Activated T-cell treated with anti-CD3 and anti-CD28 coated beads for 48 hours (primary cell): ENCODE data around the gene DDX46.
A peak's percentile ranks its signal among the peaks of the same experiment; 100 is the strongest.
"Not testable (repeated sequence)": the region's sequence is repeated elsewhere in the genome, so short reads cannot be mapped to it uniquely, and the experiment has no call there.

ENCODE experiments used
- DNase-seq: peaks from one replicate; pipeline ENCODE4 v3.0.0-alpha.2; 2020; ENCODE audit warnings: low read depth

DDX46 gene

DNA sequence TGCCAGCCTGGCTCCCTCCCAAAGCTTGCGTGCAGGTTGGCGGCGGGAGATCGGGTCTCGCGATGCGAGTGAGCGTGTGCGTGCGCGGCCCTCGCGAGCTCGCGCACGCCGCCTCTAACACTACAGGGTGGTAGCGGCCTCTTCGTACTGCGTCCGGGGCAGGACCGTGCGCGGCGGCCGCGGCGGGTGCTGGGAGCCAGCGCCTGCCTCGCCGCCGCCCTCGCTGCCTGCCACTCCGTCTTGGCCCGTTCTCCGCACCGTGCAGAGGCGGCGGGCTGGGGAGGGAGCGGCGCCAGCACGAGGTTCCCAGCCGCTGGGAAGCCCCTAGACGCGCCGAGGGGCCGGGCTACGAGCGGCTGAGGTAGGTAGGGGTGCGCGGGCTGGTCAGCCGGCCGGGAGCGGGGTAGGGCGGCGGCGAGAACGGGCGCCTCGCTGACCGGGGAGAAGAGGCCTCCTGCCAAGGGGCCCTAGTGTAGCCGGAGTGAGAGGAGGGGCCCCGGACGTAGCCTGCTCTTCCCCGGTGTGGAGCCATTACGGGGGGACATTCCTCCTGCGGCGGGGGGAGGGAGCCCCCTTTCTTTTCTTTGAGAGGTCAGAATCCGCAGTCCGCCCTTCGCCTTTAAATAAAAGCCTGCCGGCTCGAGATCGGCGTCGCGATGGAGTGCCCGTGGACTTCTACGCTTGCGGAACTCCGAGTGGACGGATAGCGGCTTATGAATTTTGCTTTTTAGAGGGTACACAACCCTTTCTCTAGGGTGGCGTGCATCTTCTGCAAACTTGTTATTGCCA is 87.5 kb downstream of the DDX46 start, which contains the start of gene C5orf24:
C5orf24 (plus strand) TSS at position 117 of the 789 bp plus-strand sequence. CDS start 8,933 bp downstream, outside the sequence.
- peak; percentile 91 for DNase-seq

DNA sequence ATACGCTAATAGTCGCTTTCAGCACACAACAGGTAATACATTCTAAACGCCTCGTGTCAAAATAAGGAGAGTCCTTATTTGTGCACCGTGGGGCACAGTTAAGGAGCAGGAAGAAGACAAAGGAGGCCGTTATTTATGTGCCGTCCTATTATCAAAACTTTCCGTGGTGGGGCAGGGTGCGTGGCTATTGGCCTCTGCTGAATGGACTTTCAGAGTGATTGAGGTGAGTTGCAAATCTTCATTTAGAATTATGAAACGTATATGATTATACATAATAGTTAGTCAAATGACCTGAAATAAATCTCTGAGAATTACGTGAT is 88.0 kb downstream of the DDX46 start:
- DNase-seq, result peak; percentile 15

DNA sequence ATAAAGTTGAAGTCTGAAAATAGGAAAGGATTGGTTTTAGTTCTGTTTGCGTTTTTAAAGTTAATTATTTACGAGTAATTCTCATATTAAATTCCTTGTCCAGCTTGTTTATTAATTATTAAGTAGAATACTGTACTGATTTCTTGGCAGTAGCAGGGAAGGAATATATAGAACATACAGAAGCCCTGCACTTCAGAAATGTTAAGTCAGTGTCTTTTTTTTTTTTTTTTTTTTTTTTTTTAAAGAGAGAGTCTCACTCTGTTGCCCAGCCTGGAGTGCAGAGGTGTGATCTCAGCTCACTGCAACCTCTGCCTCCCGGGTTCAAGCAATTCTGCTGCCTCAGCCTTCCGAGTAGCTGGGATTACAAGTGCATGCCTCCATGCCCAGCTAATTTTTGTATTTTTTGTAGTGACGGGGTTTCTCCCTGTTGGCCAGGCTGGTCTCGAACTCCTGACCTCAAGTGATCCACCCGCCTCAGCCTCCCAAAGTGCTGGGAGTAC is 90.9 kb downstream of the DDX46 start:
- not testable (repeated sequence) for DNase-seq

DNA sequence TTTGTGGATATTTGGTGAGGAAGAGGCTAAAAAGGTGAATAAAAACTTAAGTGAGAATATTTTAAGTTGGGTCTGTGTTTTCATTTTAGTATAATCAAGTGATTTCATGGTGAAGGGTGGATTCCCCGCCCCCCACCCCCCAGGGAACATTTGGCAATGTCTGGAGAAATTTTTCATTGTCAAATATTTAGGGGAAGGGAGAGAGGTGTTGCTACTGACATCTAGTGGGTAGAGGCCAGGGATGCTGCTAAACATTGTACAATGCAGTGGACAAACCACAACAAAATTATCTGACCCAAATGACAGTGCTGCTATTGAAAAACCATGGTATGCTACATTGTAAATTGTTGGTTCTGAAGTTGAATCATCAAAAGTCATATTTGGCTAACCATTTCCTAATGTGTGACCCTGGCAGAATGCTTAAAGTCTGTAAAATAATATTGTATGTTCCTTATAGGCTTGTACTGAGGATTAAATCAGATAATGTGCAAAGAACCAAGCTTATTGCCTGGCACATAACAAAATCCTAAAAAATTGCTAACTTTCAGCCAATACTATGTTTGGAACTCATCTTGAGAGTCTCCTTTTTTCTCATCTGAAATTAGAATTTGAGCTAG is 92.8 kb downstream of the DDX46 start:
- DNase-seq, result no peak

DNA sequence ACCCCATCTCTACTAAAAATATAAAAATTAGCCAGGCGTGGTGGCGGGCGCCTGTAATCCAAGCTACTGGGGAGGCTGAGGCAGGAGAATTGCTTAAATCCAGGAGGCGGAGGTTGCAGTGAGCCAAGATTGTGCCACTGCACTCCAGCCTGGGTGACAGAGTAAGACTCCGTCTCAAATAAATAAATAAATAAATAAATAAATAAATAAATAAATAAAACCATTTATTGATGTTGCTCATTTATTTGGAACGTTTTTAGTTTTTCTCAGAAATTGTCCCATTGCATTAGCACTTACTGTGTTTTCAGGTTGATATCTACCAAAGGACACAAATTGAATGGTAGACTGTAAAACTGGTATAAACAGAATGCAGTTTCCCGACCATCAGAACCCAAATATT is 97.9 kb downstream of the DDX46 start:
- not testable (repeated sequence) for DNase-seq

DNA sequence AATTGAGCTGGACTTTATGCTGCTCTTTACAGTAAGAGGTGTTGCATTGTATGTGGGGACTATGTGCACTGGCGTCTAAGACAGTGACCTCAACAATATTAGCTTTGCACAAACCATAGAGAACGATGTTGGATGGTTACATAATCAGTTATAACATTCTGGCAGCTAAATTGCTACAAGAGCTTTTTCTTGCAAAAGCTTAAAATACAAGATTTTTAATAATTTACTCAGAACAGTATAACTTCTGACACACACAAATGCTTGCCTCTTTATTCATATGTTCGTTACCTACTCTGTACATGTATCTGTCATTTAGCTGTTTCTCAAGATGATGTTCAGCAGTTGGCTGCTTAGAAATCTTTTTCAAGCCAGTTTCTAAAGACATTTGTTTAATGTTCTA is 98.8 kb downstream of the DDX46 start:
- no peak for DNase-seq

DNA sequence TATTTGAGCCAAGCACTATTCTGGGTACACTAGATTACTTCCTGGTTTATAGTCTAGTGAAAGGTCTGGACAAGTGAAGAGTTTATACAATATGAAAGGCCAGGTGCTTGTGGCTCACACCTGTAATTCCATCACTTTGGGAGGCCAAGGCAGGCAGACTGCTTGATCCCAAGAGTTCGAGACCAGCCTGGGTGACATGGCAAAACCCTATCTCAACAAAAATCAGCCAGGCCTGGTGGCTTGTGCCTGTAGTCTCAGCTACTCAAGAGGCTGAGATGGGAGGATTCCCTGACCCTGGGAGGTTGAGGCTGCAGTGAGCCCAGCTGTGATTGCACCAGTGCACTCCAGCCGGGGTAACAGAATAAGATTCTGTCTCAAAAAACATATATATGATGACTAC is 106.1 kb downstream of the DDX46 start:
- DNase-seq, result no peak

DNA sequence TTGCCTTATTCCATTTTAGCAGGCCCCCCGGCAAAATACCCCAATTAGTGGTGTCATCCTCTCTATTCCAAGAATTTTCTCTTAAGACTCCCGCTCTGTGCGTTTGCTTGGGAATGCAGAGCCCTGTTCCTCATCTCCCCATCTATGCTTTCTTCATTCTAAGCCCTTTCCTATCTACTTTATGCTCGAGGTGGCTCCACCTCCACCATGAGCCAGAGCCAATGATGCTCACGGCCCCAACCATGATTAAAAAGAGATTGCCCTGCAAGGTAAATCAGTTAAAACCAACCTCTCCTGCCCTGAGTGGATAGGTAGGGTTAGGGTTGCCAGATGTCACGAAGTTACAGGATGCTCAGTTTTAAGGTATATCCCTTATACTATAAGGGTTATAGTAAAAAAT is 114.9 kb downstream of the DDX46 start:
- DNase-seq, result peak; percentile 11

DNA sequence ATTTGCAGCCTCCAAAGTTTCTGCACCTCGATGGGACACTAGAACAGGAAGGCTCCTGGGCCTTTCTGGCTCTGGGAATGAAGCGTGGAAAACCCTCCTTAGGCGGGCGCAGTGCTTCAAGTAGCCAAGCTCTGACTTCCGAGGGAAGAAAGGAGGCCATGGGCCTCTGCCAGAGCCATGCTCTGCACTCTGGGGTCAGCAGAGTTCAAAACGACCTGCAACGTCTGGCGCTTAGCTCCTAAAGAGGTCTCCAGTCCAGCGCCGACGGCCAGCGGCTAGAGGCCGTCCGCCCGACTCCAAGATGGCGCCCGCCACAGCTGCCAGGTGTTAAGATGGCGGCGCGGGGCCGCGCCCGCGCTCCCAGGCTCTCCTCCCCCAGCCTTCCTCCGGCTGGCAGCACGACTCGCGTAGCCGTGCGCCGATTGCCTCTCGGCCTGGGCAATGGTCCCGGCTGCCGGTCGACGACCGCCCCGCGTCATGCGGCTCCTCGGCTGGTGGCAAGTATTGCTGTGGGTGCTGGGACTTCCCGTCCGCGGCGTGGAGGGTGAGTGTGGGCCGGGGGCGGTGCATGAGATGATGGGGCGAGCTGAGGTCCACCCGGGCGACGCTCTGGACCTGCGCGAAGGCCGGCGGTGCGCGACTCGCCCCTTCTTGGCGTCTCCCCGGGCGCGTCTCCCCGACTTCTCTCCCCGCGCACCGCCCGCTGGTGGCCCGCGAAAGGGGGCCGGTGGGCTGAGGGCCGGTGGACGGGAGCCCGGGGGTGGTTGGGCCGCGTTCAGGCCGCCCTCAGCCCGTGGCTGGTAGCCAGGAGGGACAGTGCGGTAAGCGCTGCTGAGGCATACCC is 115.6 kb downstream of the DDX46 start, which contains the start of gene TXNDC15:
TXNDC15 (plus strand) TSS at position 385 of the 844 bp plus-strand sequence; CDS start at position 442, 57 bp downstream.
- DNase-seq, result peak; percentile 78

DNA sequence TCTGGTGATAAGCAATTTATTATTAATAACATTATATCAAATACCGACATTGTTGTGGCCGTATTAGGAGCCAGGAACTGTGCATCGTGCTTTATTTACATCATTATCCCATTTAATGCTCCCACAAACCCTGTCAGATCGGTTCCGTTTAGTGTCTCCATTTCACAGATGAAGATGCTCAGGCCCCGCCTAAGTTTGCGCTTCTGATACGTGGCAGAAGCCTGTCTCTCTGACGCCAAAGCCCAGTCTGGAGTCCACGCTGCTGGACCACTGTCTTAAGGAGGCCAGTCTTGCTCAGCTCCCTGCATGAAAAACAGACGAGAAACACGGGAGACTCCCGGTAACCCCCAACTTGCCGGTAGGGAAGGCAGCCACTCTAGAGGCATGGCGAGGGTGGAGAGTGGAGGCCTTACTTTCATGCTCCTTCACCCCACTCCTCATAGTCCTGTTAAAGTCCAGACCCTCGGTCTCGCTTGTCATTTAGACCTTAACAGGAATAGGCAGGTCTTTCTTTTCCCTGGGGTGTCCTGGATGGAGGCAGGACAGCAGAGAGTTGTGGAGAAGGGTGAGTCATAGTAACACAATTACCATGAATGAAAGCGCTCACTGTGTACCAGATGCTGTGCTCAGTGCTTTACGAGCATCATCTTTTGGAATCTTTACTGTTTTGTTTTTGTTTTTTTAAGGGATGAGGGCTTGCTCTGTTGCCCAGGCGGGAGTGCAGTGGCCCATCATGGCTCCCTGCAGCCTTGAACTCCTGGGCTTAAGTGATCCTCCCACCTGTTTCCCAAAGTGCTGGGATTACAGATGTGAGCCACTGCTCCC is 116.5 kb downstream of the DDX46 start:
- DNase-seq, result peak; percentile 20

DNA sequence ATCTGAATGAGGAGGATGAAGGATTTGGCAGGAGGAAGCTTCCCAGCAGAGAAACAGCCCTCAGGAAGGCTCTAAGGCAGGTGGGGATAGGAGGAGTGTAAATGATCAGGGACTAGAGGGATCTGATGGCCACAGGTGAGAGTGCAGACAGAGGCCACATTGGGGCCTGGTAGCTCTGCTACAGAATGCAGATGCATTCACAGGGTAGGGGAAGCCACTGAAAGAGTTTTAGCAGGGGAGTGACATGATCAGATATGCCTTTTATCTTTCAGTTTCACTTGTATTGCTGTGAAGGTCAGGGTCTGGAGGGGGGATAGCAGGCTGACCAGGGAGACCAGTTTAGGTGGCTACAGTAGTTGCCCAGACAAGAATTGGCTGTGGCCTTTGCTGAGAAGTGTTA is 118.6 kb downstream of the DDX46 start:
- no peak for DNase-seq

DNA sequence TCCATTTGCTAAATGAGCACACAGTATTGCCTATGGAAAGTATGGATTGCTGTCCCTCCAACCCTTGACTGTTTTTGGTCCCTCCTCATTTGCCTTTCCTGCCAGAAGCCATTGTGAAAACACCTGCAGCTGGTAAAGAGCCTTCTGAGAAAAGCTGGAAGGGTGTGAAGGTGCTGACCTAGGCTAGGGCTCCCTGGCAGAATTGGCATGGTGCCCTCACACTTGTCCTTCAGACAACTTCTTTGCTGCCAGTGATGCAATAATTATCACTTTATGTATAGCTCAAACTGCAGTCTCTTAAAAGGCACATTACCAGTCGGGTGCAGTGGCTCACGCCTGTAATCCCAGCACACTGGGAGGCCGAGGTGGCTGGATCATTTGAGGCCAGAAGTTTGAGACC is 119.8 kb downstream of the DDX46 start:
- DNase-seq, result no peak

DNA sequence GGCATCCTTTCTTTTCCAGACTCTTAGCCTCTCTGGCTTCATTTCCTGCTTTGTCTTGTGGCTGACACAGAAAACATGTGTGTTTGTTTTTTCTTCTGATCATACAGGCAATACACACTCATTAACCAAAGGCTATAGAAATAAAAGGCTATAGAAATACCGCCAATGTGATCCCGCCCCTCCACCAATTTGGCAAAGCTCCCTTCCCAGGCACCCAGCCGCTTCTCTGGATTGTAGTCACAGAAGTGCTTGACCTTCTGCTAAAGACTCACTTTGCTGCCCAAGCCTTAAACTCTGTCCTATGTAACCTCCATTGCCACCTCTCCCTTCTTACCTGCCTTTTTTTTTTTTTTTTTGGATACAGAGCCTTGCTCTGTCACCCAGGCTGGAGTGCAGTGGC is 120.9 kb downstream of the DDX46 start:
- DNase-seq, result no peak
